ENCODE results near the gene CDKN2C. TPM values are rescaled to one million over a fixed set of nuclear protein-coding genes. Genes with fewer than 3 reads are reported as not detected.
A peak's percentile ranks its signal among the peaks of the same experiment; 100 is the strongest.

CDKN2C gene
- total RNA-seq, 3 donors from 2014 or later: 27.1 to 40.0 (median 31.1) TPM

- peaks cover 0 to 3% of the 10 kb centered on the region in 2 donors for H3K4me1 ChIP-seq
- peak overlapping the region; percentile 81 to 93 for H3K27ac ChIP-seq
- no peak for TF ChIP-seq POLR2A (IDR thresholded peaks at IDR 0.05)
- no peak for TF ChIP-seq POLR2AphosphoS5 (IDR thresholded peaks at IDR 0.05)
- no peak for TF ChIP-seq CTCF (IDR thresholded peaks at IDR 0.05)
- no peak for DNase-seq (ENCODE audit: low spot score in 2 of 2)
- no peaks in the 10 kb centered on the region for H3K27me3 ChIP-seq
- no peaks in the 10 kb centered on the region for H3K9me3 ChIP-seq
- peak overlapping the region; percentile 74 to 90 (median 76) for H3K4me3 ChIP-seq
- intact Hi-C loops (cut with DNase I; ENCODE audit: low total_unique reads): no loop called here
- H3K36me3 ChIP-seq: no peaks in the 10 kb centered on the region
Observed at GRCh38 chr1:50959303-50959912, 10.6 kb upstream of the CDKN2C start.

GRCh38 chr1:50959913-50960844, 9.9 kb upstream of the CDKN2C start, which contains the start of gene FAF1:
TSS of gene FAF1 (minus strand) at chr1:50960267. CDS start at chr1:50959811, 456 bp downstream.
- H3K4me3 ChIP-seq: peak within 1 kb of the TSS; percentile 74 to 90 (median 76)
- no peaks in the 10 kb centered on the region for H3K36me3 ChIP-seq
- intact Hi-C loops (cut with DNase I; ENCODE audit: low total_unique reads): no loop called here
- H3K27me3 ChIP-seq: no peaks in the 10 kb centered on the region
- peak within 1 kb of the TSS; percentile 81 to 93 for H3K27ac ChIP-seq
- H3K4me1 ChIP-seq: peaks cover 0 to 3% of the 10 kb centered on the region in 2 donors
- TF ChIP-seq POLR2AphosphoS5 (IDR thresholded peaks at IDR 0.05) (peak; percentile 96 to 97 (median 97)), CTCF (IDR thresholded peaks at IDR 0.05) (peak; percentile 10 to 68 (median 49)), POLR2A (IDR thresholded peaks at IDR 0.05) (peak; percentile 67)
- no peaks in the 10 kb centered on the region for H3K9me3 ChIP-seq
- DNase-seq (ENCODE audit: low spot score in 2 of 2): peak; percentile 96 to 97

- H3K36me3 ChIP-seq: no peaks in the 10 kb centered on the region
- TF ChIP-seq POLR2AphosphoS5 (IDR thresholded peaks at IDR 0.05) (no peak), CTCF (IDR thresholded peaks at IDR 0.05) (no peak), POLR2A (IDR thresholded peaks at IDR 0.05) (no peak)
- no peak overlapping the region for H3K27ac ChIP-seq
- intact Hi-C loops (cut with DNase I; ENCODE audit: low total_unique reads): no loop called here
- H3K4me1 ChIP-seq: no peaks in the 10 kb centered on the region
- no peak overlapping the region for H3K4me3 ChIP-seq
- H3K27me3 ChIP-seq: no peaks in the 10 kb centered on the region
- DNase-seq (ENCODE audit: low spot score in 2 of 2): no peak
- H3K9me3 ChIP-seq: no peaks in the 10 kb centered on the region
Observed at GRCh38 chr1:50964863-50965262, 5.2 kb upstream of the CDKN2C start.

DNA sequence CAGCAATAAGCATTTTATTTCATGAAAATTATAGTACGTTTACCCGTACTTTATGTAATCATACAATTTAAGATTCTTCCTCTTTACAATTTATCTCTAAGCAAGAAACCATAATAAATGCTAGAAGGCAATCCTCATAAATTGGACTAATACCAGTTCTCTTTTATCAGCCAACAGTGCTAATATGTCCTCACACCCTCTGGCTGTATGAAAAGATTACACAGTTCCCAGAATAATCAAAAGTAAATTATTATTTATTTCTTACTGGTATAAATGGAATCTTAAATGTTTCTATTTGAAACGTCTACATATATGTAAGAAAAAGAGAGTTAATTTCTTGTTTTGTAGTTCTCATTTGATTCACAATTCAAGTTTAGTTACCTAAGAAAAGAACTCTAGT, 3.1 kb upstream of the CDKN2C start:
- Histone ChIP-seq H3K27ac (peak overlapping the region; percentile 96), H3K4me1 (no peaks in the 10 kb centered on the region), H3K27me3 (no peaks in the 10 kb centered on the region), H3K36me3 (no peaks in the 10 kb centered on the region), H3K4me3 (peak overlapping the region; percentile 84 to 88 (median 86)), H3K9me3 (no peaks in the 10 kb centered on the region)
- TF ChIP-seq POLR2AphosphoS5 (IDR thresholded peaks at IDR 0.05) (no peak), POLR2A (IDR thresholded peaks at IDR 0.05) (no peak), CTCF (IDR thresholded peaks at IDR 0.05) (no peak)
- no peak for DNase-seq (ENCODE audit: low spot score in 2 of 2)
- intact Hi-C loops (cut with DNase I; ENCODE audit: low total_unique reads): no loop called here

Data from breast epithelium (tissue), 4 donors.